ENCODE data around the gene PLEKHA7. TPM values are rescaled to one million over a fixed set of nuclear protein-coding genes. Genes with fewer than 3 reads are reported as not detected.

PLEKHA7 gene
- total and polyA plus RNA-seq, 2 of the 8 experiments (the other 6 are each of a cell fraction or from before 2014, with no cell fraction given), result 11.4 to 25.6 TPM

DNA sequence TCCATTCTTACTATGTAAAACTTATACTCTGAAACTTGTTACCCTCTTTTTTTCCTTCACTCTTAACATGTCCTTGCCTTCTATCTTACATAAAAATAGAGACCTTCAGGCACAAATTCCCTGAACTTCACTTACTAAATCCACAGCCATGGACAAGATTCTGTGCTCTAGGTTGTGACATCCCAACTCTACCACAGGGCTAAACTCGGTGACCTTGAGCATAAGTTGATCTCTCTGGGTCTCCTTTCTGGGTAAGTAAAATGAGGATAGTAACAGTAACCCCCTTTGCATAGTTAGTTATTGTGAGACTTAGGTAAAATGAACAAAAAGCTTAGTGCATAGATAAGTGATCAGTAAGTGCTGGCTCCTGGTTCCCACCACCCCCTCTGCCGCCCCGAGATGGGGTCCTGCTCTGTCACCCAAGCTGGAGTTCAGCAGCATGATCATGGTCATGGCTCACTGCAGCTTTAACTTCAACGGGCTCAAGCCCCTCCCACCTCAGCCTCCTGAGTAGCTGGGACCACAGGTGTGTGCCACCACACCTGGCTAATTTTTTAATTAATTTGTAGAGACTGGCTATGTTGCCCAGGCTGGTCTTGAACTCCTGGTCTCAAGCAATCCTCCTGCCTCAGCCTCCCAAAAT lies 255.7 kb downstream of the PLEKHA7 start:
- 89% methylated on average over 4 of the region's 4 CpGs; no CpG with 5 or more reads in 1 of the 2 experiments for WGBS, 2 experiments (ENCODE audit: extremely low coverage in 1 of 2, insufficient coverage in 1 of 2, insufficient read length in 1 of 2, insufficient replicate concordance in 2 of 2, low coverage in 1 of 2, low lambda C conversion rate in 2 of 2, missing lambda C conversion rate in 1 of 2)
- no peak for DNase-seq (ENCODE audit: low read depth in 1 of 2, low spot score in 2 of 2)
- Histone ChIP-seq H2BK120ac (replicated peaks; ENCODE audit: low read depth, low read length) (no peak overlapping the region), H2BK12ac (ENCODE audit: low read depth, low read length) (no peak overlapping the region), H3K56ac (replicated peaks; ENCODE audit: insufficient read length, low read depth, low read length) (no peak overlapping the region), H3K4me2 (ENCODE audit: insufficient read depth in 1 of 2, low read depth in 2 of 2, low read length in 2 of 2) (no peak overlapping the region), H3K4me1 (replicated peaks in 1 of 4; ENCODE audit: control insufficient read depth in 3 of 4, insufficient read depth in 4 of 4, low read length in 3 of 4) (no peaks in the 10 kb centered on the region), H2BK15ac (ENCODE audit: low read length) (no peak overlapping the region), H2AK5ac (ENCODE audit: low read depth, low read length) (no peak overlapping the region), H3K4ac (replicated peaks; ENCODE audit: insufficient read length, low read depth, low read length) (no peak overlapping the region), H3K79me2 (ENCODE audit: control insufficient read depth in 1 of 2, insufficient read depth in 2 of 2, low read length in 2 of 2) (no peaks in the 10 kb centered on the region), H3K36me3 (ENCODE audit: control insufficient read depth in 2 of 4, insufficient read depth in 4 of 4, low read length in 3 of 4) (peaks cover 0 to 44% (median 14%) of the 10 kb centered on the region in 4 experiments), H4K91ac (replicated peaks; ENCODE audit: insufficient read length, low read length) (no peak overlapping the region), H4K8ac (ENCODE audit: extremely low read depth, insufficient read depth, low read length) (no peak overlapping the region; the same call in 1 of the 2 replicates), H3K79me1 (ENCODE audit: low read depth, low read length) (no peaks in the 10 kb centered on the region), H3K4me3 (ENCODE audit: extremely low read depth in 1 of 4, insufficient read depth in 2 of 4, low read depth in 3 of 4, low read length in 4 of 4) (no peak overlapping the region), H2BK20ac (ENCODE audit: low read length) (no peak overlapping the region), H3K9me3 (ENCODE audit: insufficient read depth in 2 of 2, low read depth in 1 of 2, low read length in 1 of 2) (no peaks in the 10 kb centered on the region), H4K5ac (ENCODE audit: insufficient read length, low read depth, low read length) (no peak overlapping the region), H3K23ac (ENCODE audit: insufficient read length) (no peak overlapping the region), H3K27ac (ENCODE audit: low read depth, low read length) (no peak overlapping the region), H3K9ac (replicated peaks in 1 of 4; ENCODE audit: extremely low read depth in 1 of 4, low read depth in 3 of 4, low read length in 3 of 4) (no peak overlapping the region), H3K14ac (ENCODE audit: insufficient read length) (no peak overlapping the region), H2AFZ (ENCODE audit: low read length) (no peak overlapping the region), H4K20me1 (replicated peaks in 1 of 2; ENCODE audit: control insufficient read depth in 1 of 2, insufficient read depth in 2 of 2, low read length in 2 of 2) (peaks cover 0 to 3% of the 10 kb centered on the region in 2 experiments), H3K18ac (ENCODE audit: extremely low read depth, low read length) (no peak overlapping the region), H3K27me3 (replicated peaks in 1 of 4; ENCODE audit: control insufficient read depth in 3 of 4, extremely low read depth in 1 of 4, insufficient read depth in 3 of 4, low read length in 3 of 4) (no peaks in the 10 kb centered on the region), H3K23me2 (ENCODE audit: low read depth, low read length) (no peaks in the 10 kb centered on the region), H2BK5ac (ENCODE audit: low read depth, low read length) (no peak overlapping the region)
- FAIRE-seq, result no peak
- CTCF ChIA-PET (ENCODE audit: partially characterized antibody), result no interaction called here
- POLR2A ChIA-PET (ENCODE audit: partially characterized antibody), result interaction anchor here (0.7 to 1.4 kb wide), 3 partner anchors 13 to 20 kb away, joined by 3 to 4 read pairs (median 3); partner anchors contain the start of gene C11orf58
- peak; percentile 73; the same call in 1 of the 2 replicates for TF ChIP-seq POLR2AphosphoS5 (IDR thresholded peaks at IDR 0.05; ENCODE audit: low read depth, low read length)
- TF ChIP-seq, protein P1, sequence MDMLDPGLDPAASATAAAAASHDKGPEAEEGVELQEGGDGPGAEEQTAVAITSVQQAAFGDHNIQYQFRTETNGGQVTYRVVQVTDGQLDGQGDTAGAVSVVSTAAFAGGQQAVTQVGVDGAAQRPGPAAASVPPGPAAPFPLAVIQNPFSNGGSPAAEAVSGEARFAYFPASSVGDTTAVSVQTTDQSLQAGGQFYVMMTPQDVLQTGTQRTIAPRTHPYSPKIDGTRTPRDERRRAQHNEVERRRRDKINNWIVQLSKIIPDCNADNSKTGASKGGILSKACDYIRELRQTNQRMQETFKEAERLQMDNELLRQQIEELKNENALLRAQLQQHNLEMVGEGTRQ (IDR thresholded peaks at IDR 0.05; ENCODE audit: low read length), result no peak
- TF ChIP-seq BRCA1 (IDR thresholded peaks at IDR 0.05; ENCODE audit: low read depth, low read length), result no peak
